OCI-LY7 (cell line): ENCODE data around the gene HEY2.

Experiments
- CTCF ChIP-seq: fragments of 200-600 bp; sonication (generic); conservative IDR thresholded peaks from 2 replicates; pipeline ENCODE4 v1.5.1; 2014; ENCODE audit warnings: mild to moderate bottlenecking, antibody characterized with exemption, low read length, moderate library complexity, mixed read lengths
- EZH2phosphoT487 ChIP-seq: fragments of 200-600 bp; sonication (generic); IDR thresholded peaks from 2 replicates; pipeline ENCODE4 v1.6.1; 2018; ENCODE audit warnings: low read depth, borderline replicate concordance, mild to moderate bottlenecking, mixed run types, antibody characterized with exemption, low read length, moderate library complexity, mixed read lengths

- no peak for TF ChIP-seq CTCF
- TF ChIP-seq EZH2phosphoT487, result no peak
Measured at GRCh38 chr6:125797120-125797885, 47.9 kb downstream of the HEY2 start.
